HT-29 (cell line): Measurements from ENCODE around the gene KCNQ1. TPM values are rescaled to one million over a fixed set of nuclear protein-coding genes. Genes with fewer than 3 reads are reported as not detected.
A peak's percentile ranks its signal among the peaks of the same experiment; 100 is the strongest.

ENCODE experiments used
- DNase-seq: peaks from one replicate; pipeline ENCODE4 v3.0.0-alpha.2; 2015; ENCODE audit warnings: low spot score
- total RNA-seq: library from RNA; depleted of rRNA; stranded (reverse); fragments of >200 nt; shearing (Covaris generic); gene quantifications from 2 replicates; pipeline ENCODE4 v1.2.3, GENCODE V29; 2014

The KCNQ1 gene
- total RNA-seq, 1 experiment from 2014 or later: 9.9 TPM

DNA sequence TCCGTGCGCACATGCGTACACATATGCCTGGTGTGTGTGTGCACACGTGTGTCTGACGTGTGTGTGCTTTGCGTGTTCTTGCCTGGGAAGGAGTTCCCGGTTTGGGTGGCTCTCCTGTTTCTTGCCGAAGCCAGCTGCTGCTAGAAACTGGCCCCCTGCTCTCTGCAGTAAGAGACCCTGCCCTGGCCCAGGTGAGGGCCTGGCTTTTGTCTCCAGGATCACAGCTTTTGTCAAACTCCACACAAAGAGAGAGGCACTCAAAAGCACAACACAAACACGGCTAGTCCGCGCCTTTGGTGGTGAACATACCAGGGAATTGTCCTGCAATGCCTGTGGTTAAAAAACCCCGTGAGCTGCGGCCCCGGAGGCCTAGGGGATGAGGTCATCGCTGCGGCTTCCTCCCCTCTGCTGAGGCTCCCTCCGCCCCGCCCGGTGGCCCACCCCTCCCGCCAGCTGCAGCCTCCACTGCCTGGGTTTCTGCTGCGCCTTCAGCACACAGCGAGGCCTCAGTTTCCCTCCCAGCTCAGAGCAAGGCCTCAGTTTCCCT is 88.9 kb downstream of the KCNQ1 start:
- DNase-seq: peak; percentile 92

DNA sequence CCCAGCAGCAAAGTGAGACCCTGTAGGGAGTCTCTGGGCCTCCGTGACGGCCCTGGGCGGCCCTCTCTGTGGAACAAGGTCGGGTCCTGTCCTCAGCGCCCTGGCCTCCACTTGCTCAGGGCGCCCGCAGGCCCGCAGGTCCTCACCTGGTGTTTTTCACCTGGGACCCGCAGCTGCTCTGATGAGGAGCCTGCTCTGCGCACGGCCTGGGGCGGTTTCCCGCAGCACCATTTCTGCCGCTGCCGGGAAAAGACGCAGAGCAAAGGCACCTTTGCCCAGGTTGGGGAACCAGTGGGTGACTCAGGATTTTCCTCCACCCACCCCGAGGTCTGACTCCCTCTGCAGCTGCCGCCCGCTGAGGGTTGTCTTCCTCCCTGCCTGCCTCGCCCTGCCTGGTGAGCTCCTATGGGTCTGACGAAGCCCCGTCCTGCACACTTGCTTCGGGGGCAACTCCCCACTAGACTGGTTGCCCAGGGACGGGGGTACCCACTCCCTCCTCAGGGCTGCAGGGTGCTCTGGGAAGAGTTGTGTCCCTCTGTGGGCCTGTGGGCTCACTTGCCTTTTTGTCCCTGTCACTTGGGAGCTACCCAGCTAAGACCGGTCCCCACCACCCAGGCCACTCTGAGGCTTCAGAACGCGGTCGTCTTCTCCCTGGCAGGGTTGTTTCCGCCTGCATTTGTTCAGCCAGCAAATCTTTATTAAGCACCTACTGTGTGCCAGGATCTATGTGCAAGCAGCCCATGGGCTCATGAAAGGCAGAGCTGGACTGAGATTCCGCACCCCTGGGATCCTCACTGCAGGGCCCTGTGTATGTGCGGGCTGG is 89.5 kb downstream of the KCNQ1 start:
- peak; percentile 93 for DNase-seq

DNA sequence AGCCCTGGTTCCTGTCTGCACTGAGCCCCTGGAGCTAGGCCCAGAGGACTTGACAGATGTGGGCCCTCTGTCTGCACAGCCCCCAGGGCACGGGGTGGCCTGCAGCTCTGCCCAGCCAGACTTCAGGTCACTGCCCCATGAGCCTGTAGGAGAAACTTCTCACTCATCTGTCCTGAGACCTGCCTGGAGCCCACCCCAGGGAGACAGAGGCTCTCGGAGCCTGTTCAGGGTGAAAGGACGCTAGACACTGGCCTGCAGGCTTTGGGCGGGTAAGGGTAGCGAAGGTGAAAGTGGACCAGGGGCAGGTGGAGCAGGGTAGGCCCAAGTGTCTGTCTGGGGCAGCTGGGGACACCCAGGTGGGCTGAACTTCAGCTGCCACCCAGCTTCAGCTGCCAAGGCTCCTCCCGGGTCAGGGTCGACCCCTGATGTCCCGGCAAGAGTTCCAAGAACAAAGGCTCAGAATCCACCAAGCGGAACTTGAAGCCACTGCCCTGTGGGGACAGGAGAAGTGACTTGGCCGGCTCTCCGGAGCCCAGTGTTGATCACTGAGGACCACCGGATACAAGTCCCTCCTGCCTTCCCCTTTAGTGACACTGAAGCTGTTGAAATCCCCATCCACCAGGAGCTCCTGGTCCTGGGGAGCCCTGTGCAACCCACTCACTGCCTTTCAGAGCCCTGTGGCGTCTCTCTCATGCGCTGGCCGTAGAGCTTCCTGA is 90.3 kb downstream of the KCNQ1 start:
- DNase-seq: peak; percentile 28

DNA sequence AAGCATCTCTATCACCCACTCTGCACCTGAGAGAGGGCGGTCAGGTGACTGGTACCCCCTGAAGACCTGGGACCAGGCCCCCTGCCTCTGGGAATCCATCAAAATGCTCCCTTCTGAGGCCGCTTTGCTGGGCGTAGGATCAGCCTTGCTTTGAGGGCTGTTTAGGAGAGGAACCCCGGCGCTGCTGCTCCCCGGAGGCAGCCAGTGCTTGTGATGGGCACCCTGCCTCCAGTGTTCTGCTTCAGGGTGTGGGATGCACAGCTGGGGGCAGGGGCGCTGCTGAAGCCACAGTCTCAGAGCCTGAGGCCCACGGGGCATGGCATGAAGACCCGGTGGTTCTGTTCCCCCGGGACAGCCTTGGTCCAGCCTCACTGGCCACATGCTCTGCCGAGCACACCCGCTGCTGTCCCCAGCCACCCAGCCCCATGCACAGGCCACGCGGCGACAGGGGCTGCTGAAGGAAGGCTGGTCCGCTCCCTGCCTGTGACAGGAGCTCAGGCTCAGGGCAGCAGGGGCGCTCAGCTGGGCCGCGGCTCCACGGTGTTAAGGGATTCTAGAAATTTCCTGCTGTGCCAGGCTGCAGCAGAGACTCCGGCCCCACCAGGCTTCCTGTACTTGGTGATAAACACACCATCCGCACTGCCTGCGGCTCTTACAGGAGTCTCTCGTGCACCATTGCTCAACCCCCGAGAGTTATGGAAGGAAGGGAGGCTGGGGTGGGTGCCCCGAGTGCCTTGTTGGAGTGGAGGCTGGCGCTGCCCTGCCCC is 91.0 kb downstream of the KCNQ1 start:
- DNase-seq: no peak

DNA sequence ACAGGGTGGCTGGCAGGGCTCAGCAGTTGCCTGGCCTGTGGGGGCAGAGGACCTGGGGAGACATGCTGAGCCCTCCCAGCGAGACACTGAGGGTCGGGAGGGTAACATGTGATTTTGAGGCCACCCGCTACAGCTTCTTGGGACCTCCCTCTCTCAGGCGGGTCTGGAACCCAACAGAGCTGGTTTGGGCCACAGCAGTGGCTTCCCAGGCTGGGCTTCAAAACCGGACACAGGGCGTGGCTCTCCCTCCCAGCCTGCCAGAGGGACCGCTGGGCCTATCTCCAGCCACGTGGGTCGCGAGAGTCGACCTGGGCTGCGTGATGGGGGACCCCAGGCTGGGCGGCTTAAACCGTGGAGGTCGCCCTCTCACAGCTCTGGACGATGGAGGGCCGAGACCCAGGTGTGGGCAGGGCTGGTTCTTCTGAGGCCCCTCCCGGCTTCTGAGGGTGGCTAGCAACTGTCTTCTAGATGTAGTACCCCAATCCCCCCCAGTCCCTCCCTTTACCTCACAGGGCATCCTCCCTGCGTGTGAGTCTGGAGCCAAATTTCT is 91.7 kb downstream of the KCNQ1 start:
- DNase-seq: no peak

DNA sequence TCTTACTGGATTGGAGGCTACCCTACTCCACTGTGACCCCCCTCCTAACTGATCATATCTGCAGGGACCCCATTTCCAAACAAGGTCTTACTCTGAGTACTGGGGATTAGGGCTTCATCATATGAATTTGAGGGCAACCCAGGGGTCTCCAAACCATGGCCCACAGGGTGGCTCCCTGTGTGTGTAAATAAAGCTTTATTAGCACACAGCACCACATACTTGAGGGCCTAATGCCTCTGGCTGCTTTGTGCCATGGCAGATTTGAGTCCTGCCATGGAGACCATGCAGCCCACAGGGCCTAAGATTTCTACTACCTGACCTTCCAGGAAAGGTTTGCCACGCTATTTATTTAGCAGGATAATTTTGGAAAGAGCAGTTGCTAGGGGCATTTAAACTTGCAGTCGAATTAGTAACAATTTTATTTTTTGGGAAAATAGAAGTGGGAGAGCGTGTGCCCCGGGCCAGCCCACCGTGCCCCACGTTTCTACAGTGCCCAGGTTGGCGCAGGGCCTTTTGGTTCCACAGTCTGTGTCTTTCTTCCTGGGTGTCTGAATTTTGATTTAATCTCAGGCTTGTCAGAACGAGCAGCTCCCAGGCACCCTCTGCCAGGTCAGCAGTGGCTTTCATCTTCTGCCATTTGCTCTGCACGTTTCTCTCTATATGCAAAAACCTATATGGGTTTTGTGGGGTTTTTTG is 92.3 kb downstream of the KCNQ1 start:
- no peak for DNase-seq

DNA sequence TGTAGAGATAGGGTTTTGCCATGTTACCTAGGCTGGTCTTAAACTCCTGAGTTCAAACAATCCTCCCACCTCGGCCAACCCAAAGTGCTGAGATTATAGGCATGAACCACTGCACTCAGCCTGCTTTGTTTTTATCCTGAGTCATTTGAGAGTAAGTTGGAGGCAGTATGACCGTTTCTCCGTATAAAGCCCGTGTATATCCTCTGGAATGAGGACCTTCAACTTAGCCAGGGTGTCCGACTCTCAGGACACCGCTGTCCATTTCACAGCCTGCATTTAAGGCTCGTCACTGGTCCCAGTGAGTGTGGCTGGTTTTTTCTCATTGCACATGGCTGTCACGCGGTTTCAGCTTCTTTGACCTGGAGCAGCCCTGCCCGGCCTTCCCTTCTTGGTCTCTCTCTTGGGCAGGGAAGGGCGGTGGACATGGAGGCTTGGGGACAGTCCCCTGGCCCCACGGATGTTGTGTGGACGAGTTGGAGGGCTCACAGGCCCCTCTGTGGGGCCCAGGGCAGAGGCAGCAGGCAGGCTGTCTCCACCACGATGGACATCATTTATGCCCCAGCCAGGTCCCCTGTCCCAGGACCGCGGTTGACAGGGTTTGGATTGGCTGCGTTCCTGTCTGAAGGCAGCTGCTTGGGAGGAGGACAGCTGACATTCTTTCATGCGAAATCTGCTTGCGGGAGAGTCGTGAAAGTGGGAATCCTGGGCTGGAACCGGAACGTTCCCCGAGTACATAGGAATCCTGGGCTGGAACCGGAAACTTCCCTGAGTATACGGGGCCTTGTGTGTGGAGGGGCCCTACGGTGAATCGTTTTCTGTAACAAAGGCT is 93.3 kb downstream of the KCNQ1 start:
- DNase-seq: no peak

GRCh38 chr11:2538951-2539350 is 94.1 kb downstream of the KCNQ1 start:
- no peak for DNase-seq

DNA sequence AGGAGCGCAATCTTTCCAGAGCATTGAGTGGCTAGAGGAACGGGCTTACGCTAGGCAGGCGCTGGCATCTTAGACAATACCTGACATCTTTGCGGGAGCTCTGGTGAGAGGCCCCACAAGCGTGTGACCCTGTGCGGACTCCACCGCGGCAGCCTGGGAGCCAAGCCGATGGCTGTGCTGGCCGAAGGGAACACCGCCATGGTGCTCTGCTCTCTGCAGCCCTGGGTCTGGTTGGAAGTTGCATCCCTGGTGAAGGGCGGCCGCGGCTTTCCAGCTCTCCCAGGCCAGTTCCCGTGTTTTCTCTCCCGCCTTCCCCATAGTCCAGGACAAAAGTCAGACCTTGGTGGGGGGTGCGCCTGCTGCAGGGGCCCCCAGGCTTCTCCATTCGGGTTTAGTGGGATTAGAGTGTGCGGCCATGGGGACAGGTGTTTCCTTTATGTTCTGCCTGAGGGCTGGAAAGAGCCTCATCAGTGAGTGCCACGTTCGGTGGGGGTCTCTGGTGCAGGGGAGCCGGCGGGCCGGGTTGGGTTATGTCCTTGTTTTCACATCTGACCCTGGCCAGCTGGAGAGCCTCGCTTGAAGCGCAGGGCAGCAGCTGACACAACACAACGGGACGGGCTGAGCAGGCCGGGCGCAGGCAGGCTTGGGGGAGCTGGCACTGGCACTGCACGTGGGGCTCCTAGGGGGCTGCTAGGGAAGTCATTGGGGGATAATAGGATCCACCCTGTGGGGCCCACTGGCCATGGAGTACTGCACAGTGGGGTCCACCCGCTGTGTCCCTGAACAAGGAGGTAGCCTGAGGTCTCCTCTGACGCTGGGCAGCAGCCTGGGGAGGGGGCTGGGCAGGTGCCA is 94.8 kb downstream of the KCNQ1 start:
- DNase-seq: no peak

- no peak for DNase-seq
Observed at GRCh38 chr11:2540223-2540991, 95.6 kb downstream of the KCNQ1 start.

GRCh38 chr11:2540992-2541680 is 96.3 kb downstream of the KCNQ1 start:
- no peak for DNase-seq

- DNase-seq: no peak
Observed at GRCh38 chr11:2541881-2542361, 97.1 kb downstream of the KCNQ1 start.

- no peak for DNase-seq
Observed at GRCh38 chr11:2542406-2542805, 97.6 kb downstream of the KCNQ1 start.

- DNase-seq: no peak
Observed at GRCh38 chr11:2547806-2548205, 103.0 kb downstream of the KCNQ1 start.

DNA sequence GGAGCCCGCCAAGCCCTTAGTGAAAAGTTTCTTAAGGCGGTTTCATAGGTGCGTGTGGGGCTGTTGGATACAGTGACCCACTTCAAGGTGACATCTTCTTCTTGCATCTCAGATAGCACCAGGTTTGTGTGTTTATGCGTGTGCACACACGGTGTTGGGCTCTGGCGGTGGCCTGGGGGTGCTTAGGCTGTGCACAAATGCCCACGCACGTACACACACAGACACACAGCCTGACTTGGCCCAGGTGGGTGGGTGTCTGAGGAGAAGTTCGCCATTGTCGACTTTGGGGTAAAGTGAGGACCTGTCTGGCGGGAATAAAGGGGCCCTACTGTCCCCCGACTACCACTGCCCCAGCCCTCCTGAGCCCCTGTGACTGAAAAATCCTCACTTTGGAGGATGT is 103.8 kb downstream of the KCNQ1 start:
- DNase-seq: no peak

- no peak for DNase-seq
Observed at GRCh38 chr11:2549080-2549479, 104.3 kb downstream of the KCNQ1 start.

DNA sequence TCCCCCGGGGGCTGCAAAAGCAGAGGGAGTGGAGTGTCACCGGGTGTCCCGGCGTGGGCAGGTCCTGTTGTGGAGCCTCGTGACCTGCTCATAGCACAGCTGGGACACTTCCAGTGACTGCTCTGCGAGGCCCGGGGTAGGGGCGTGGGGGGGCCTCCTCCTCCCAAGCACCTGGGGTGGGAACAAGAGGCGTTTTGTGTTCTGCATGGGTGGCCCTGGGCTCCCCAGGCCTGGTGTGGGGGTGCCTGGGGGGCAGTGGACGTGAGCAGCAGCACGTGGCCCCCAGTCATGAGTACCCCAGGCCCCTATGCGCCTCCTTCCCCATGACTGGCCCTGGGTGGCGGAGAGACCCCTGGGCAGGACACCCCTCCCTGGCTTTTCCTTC is 104.7 kb downstream of the KCNQ1 start:
- DNase-seq: no peak
